ENCODE results near the gene THRB. TPM values are rescaled to one million over a fixed set of nuclear protein-coding genes. Genes with fewer than 3 reads are reported as not detected.

Gene THRB
- total RNA-seq, 1 donor from 2014 or later: 0.31 TPM

- CTCF ChIA-PET: no interaction called here
- Mint-ChIP-seq H3K36me3 (ENCODE audit: low read depth) (no peaks in the 10 kb centered on the region), H3K9me3 (peaks cover 2% of the 10 kb centered on the region), H3K4me3 (no peak overlapping the region), H3K27me3 (no peaks in the 10 kb centered on the region), H3K27ac (no peak overlapping the region), H3K4me1 (no peaks in the 10 kb centered on the region)
- no peak for ATAC-seq (ENCODE audit: low read depth)
- POLR2A ChIA-PET: no interaction called here
- no peak for TF ChIP-seq CTCF (IDR thresholded peaks at IDR 0.05)
- DNase-seq: no peak
- intact Hi-C loops (cut with micrococcal nuclease): no loop called here
Observed at GRCh38 chr3:24475925-24476324, 18.7 kb downstream of the THRB start.

- POLR2A ChIA-PET: no interaction called here
- intact Hi-C loops (cut with micrococcal nuclease): no loop called here
Observed at GRCh38 chr3:24474862-24475261, 19.8 kb downstream of the THRB start.

GRCh38 chr3:24472358-24472757, 22.3 kb downstream of the THRB start:
- TF ChIP-seq CTCF (IDR thresholded peaks at IDR 0.05): no peak
- Mint-ChIP-seq H3K27ac (no peak overlapping the region), H3K36me3 (ENCODE audit: low read depth) (no peaks in the 10 kb centered on the region), H3K9me3 (peaks cover 2% of the 10 kb centered on the region), H3K4me3 (no peak overlapping the region), H3K4me1 (no peaks in the 10 kb centered on the region), H3K27me3 (peaks cover 2% of the 10 kb centered on the region)
- DNase-seq: no peak
- intact Hi-C loops (cut with micrococcal nuclease): no loop called here
- ChIA-PET POLR2A (no interaction called here), CTCF (no interaction called here)
- ATAC-seq (ENCODE audit: low read depth): no peak

More at GRCh38 chr3:24474862-24475261, 19.8 kb downstream of the THRB start:
- TF ChIP-seq CTCF (IDR thresholded peaks at IDR 0.05): no peak
- Mint-ChIP-seq H3K36me3 (ENCODE audit: low read depth) (no peaks in the 10 kb centered on the region), H3K27ac (no peak overlapping the region), H3K27me3 (no peaks in the 10 kb centered on the region), H3K9me3 (peaks cover 2% of the 10 kb centered on the region), H3K4me3 (no peak overlapping the region), H3K4me1 (no peaks in the 10 kb centered on the region)
- CTCF ChIA-PET: no interaction called here
- no peak for ATAC-seq (ENCODE audit: low read depth)
- DNase-seq: no peak

GRCh38 chr3:24471486-24471885, 23.2 kb downstream of the THRB start:
- intact Hi-C loops (cut with micrococcal nuclease): no loop called here
- no peaks in the 10 kb centered on the region for H3K36me3 Mint-ChIP-seq (ENCODE audit: low read depth)
- peaks cover 2% of the 10 kb centered on the region for H3K9me3 Mint-ChIP-seq
- ChIA-PET CTCF (no interaction called here), POLR2A (no interaction called here)
- H3K4me3 Mint-ChIP-seq: no peak overlapping the region
- no peaks in the 10 kb centered on the region for H3K4me1 Mint-ChIP-seq
- DNase-seq (no peak), ATAC-seq (ENCODE audit: low read depth) (no peak)
- H3K27me3 Mint-ChIP-seq: peaks cover 2% of the 10 kb centered on the region
- H3K27ac Mint-ChIP-seq: no peak overlapping the region
- no peak for TF ChIP-seq CTCF (IDR thresholded peaks at IDR 0.05)

GRCh38 chr3:24470277-24470676, 24.4 kb downstream of the THRB start:
- intact Hi-C loops (cut with micrococcal nuclease): no loop called here
- H3K27me3 Mint-ChIP-seq: peaks cover 2% of the 10 kb centered on the region
- H3K4me3 Mint-ChIP-seq: no peak overlapping the region
- H3K9me3 Mint-ChIP-seq: peaks cover 2% of the 10 kb centered on the region
- H3K36me3 Mint-ChIP-seq (ENCODE audit: low read depth): no peaks in the 10 kb centered on the region
- CTCF ChIA-PET: no interaction called here
- no peak for ATAC-seq (ENCODE audit: low read depth)
- no peak for DNase-seq
- no peaks in the 10 kb centered on the region for H3K4me1 Mint-ChIP-seq
- POLR2A ChIA-PET: no interaction called here
- H3K27ac Mint-ChIP-seq: no peak overlapping the region
- no peak for TF ChIP-seq CTCF (IDR thresholded peaks at IDR 0.05)
